ENCODE results near the gene ROBO1. TPM values are rescaled to one million over a fixed set of nuclear protein-coding genes. Genes with fewer than 3 reads are reported as not detected.

Gene ROBO1
- polyA plus RNA-seq, 1 donor: 16.2 TPM

DNA sequence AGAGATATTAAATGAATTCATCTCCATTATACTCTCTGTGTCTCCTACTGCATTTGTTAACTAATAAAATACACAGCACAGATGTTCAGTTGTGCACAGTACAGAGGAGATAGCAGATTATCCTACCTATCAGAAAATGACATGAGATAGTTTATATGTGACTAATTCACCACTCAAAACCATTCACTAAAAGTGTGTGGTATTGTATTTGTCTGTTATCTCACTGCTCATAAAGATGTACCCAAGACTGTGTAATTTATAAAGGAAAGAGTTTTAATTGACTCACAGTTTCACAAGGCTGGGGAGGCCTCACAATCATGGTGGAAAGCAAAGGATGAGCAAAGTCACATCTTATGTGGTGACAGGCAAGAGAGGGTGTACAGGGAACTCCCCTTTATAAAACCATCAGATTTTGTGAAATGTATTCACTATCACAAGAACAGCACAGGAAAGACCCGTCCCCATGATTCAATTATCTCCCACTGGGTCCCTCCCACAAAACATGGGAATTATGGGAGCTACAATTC, 936.3 kb downstream of the ROBO1 start:
- Histone ChIP-seq H3K9me3 (ENCODE audit: control insufficient read depth, low read depth, low read length) (no peaks in the 10 kb centered on the region), H3K4me3 (ENCODE audit: low read length) (no peak overlapping the region), H3K36me3 (ENCODE audit: control insufficient read depth, insufficient read depth, low read length) (no peaks in the 10 kb centered on the region), H3K27me3 (ENCODE audit: control insufficient read depth, insufficient read depth, low read length) (no peaks in the 10 kb centered on the region), H3K27ac (ENCODE audit: low read length) (no peak overlapping the region), H3K4me1 (ENCODE audit: control insufficient read depth, insufficient read depth, low read length) (no peaks in the 10 kb centered on the region)
- no CpG with 5 or more reads among the region's 1 CpG for WGBS (ENCODE audit: insufficient coverage, low lambda C conversion rate)
- DNase-seq: no peak

DNA sequence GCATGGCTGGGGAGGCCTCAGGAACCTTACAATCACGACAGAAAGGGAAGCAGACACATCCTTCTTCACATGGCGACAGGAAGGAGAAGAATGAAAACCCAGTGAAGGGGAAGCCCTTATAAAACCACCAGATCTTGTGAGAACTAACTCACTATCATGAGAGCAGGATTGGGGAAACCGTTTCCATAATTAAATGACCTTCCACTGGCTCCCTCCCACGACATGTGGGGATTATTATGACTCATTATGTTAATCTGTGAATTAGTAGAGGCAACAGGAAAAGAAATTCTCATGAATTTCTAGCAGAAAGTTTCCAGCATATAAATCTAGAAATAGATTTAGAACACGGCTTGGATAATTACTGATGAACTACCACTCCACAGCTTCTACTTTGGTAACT, 937.3 kb downstream of the ROBO1 start:
- no peak for DNase-seq
- no peaks in the 10 kb centered on the region for H3K36me3 ChIP-seq (ENCODE audit: control insufficient read depth, insufficient read depth, low read length)
- H3K27me3 ChIP-seq (ENCODE audit: control insufficient read depth, insufficient read depth, low read length): no peaks in the 10 kb centered on the region
- no peaks in the 10 kb centered on the region for H3K9me3 ChIP-seq (ENCODE audit: control insufficient read depth, low read depth, low read length)
- H3K4me3 ChIP-seq (ENCODE audit: low read length): no peak overlapping the region
- no peak overlapping the region for H3K27ac ChIP-seq (ENCODE audit: low read length)
- H3K4me1 ChIP-seq (ENCODE audit: control insufficient read depth, insufficient read depth, low read length): no peaks in the 10 kb centered on the region
- WGBS (ENCODE audit: insufficient coverage, low lambda C conversion rate): no CpG with 5 or more reads among the region's 5 CpGs

DNA sequence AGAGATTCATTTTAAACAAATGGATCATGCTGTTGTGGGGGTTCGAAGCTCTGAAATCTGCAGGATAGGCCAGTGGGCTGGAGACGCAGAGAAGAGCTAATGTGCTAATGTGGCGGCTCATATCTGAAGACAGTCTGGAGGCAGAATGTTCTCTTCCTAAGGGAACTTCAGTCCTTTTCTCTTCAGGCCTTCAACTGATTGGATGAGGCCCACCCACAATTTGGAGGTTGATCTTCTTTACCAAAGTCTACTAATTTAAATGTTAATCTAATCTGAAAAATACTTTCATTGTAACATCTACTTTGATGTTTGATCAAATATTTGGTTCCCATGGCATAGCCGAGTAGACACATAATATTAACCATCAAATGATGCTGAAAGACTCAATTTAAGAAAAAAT, 940.2 kb downstream of the ROBO1 start:
- no peak overlapping the region for H3K4me3 ChIP-seq (ENCODE audit: low read length)
- H3K4me1 ChIP-seq (ENCODE audit: control insufficient read depth, insufficient read depth, low read length): no peaks in the 10 kb centered on the region
- no peaks in the 10 kb centered on the region for H3K27me3 ChIP-seq (ENCODE audit: control insufficient read depth, insufficient read depth, low read length)
- 83% methylated on average over 1 of the region's 4 CpGs for whole genome bisulfite sequencing (ENCODE audit: insufficient coverage, low lambda C conversion rate)
- H3K9me3 ChIP-seq (ENCODE audit: control insufficient read depth, low read depth, low read length): no peaks in the 10 kb centered on the region
- no peak for DNase-seq
- no peaks in the 10 kb centered on the region for H3K36me3 ChIP-seq (ENCODE audit: control insufficient read depth, insufficient read depth, low read length)
- H3K27ac ChIP-seq (ENCODE audit: low read length): no peak overlapping the region

DNA sequence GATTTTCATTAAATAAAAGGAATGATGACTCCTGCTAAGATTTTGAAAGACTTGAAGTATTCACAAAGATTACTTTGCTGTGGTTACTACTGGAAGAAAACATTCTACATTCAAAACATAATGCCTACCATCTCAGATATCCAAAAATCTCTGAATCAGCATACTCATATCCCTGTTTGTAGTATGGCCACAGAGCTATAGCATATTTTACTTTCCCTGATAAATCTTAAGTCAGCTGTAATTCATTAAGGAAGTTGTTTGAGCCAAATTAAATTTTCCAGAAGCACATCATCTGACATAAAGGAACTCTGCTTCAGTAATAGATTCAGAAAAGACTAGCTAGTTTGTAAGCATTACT, 942.0 kb downstream of the ROBO1 start:
- no peak overlapping the region for H3K4me3 ChIP-seq (ENCODE audit: low read length)
- no peak for DNase-seq
- no peaks in the 10 kb centered on the region for H3K36me3 ChIP-seq (ENCODE audit: control insufficient read depth, insufficient read depth, low read length)
- H3K4me1 ChIP-seq (ENCODE audit: control insufficient read depth, insufficient read depth, low read length): no peaks in the 10 kb centered on the region
- no peaks in the 10 kb centered on the region for H3K27me3 ChIP-seq (ENCODE audit: control insufficient read depth, insufficient read depth, low read length)
- H3K27ac ChIP-seq (ENCODE audit: low read length): no peak overlapping the region
- no peaks in the 10 kb centered on the region for H3K9me3 ChIP-seq (ENCODE audit: control insufficient read depth, low read depth, low read length)

DNA sequence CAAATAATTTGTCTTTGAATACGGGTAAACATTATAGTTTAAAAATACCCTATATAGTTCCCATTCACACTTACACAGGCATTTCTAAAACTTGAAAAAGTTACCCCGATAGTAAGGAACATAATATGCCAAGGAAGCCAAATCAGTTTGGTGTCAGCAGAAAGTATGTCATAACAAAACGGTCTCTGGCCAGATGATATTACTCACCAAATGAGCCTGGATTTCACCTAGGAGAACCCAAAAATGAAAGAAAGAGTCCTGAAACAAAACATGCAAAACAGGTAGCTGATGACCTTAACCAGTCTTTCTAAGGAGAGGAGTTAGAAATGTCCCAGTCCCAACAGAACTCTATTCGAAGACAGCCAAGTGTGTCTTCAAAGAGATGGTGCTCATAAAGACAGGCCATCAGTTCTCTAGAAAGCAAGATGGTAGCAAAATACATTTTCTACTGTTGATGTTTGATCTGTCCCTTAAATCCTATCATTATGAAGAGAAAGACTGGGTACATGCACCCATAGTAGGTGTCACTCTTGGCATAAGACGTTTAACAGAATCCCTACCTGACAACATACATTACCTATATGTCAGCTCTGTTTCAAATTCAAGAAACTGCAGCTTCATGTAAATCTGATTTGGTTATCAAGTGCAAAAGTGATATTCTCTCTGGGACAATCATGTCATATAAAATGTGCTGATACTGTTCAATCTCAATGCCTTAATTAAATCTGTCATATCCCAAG, 942.5 kb downstream of the ROBO1 start:
- Histone ChIP-seq H3K4me3 (ENCODE audit: low read length) (no peak overlapping the region), H3K9me3 (ENCODE audit: control insufficient read depth, low read depth, low read length) (no peaks in the 10 kb centered on the region), H3K4me1 (ENCODE audit: control insufficient read depth, insufficient read depth, low read length) (no peaks in the 10 kb centered on the region), H3K27ac (ENCODE audit: low read length) (no peak overlapping the region), H3K27me3 (ENCODE audit: control insufficient read depth, insufficient read depth, low read length) (no peaks in the 10 kb centered on the region), H3K36me3 (ENCODE audit: control insufficient read depth, insufficient read depth, low read length) (no peaks in the 10 kb centered on the region)
- 60% methylated on average over 3 of the region's 5 CpGs for WGBS (ENCODE audit: insufficient coverage, low lambda C conversion rate)
- no peak for DNase-seq

DNA sequence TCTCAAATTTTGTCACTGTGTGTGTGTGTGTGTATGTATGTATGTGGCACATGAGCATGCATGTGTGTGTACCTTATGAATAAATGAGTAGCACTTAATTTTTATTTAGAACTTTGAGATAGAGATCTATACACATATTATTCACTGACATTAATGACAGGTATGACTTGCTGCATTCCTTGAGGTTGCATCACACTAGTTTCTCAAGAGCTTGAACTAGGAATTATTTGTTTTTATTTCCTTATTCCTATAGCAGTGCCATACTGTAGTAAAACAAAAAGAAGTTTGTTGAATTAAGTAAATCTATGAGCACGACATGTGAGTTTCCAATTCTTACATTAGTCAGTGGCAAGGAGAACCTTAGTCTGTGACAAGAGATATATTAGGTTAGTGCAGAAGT, 943.9 kb downstream of the ROBO1 start:
- Histone ChIP-seq H3K4me3 (ENCODE audit: low read length) (no peak overlapping the region), H3K4me1 (ENCODE audit: control insufficient read depth, insufficient read depth, low read length) (no peaks in the 10 kb centered on the region), H3K36me3 (ENCODE audit: control insufficient read depth, insufficient read depth, low read length) (no peaks in the 10 kb centered on the region), H3K27me3 (ENCODE audit: control insufficient read depth, insufficient read depth, low read length) (no peaks in the 10 kb centered on the region), H3K9me3 (ENCODE audit: control insufficient read depth, low read depth, low read length) (no peaks in the 10 kb centered on the region), H3K27ac (ENCODE audit: low read length) (no peak overlapping the region)
- peak in 1 of 2 donors; percentile 59 for DNase-seq
- 40% methylated on average over 1 of the region's 1 CpG for WGBS (ENCODE audit: insufficient coverage, low lambda C conversion rate)

DNA sequence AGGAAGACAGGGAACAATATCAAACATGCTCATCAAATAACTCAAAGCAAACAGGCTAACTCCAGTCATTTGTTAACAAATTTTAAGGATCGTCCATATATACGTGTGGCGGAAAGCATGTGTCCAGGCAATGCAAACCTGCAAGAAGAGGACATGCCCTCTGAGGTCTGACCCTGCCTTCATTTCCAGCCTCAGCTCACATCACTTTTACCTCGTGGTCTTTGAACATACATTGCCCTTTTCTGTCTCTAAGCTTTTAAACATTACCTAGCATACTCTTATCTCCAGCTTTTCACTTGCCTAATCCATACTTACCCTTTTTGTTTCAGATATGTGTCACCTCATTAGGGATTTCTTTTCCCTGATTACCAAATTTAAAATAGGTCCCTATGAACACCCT, 944.4 kb downstream of the ROBO1 start:
- Histone ChIP-seq H3K4me1 (ENCODE audit: control insufficient read depth, insufficient read depth, low read length) (no peaks in the 10 kb centered on the region), H3K4me3 (ENCODE audit: low read length) (no peak overlapping the region), H3K36me3 (ENCODE audit: control insufficient read depth, insufficient read depth, low read length) (no peaks in the 10 kb centered on the region), H3K27ac (ENCODE audit: low read length) (no peak overlapping the region), H3K27me3 (ENCODE audit: control insufficient read depth, insufficient read depth, low read length) (no peaks in the 10 kb centered on the region), H3K9me3 (ENCODE audit: control insufficient read depth, low read depth, low read length) (peaks cover 1% of the 10 kb centered on the region)
- DNase-seq: peak in 1 of 2 donors; percentile 40
- WGBS (ENCODE audit: insufficient coverage, low lambda C conversion rate): 17% methylated on average over 1 of the region's 4 CpGs

DNA sequence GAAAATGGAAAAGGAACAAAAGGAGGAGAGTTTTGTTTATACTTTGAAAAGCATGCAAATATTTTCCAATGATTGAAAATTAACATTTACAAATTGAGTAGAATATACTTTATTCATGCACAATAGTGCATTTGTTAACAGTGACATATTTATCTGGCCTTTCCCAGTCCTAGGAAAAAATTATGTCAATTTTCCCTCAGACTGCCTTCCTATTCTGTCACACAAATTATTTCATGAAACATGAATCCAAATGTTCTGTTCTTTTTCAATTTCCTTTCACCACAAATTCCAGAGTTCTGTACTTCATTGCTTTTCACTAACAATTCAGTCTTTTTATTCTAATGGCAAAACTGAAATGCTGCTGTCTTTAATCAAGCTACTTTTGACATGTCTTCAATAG, 945.1 kb downstream of the ROBO1 start:
- H3K4me1 ChIP-seq (ENCODE audit: control insufficient read depth, insufficient read depth, low read length): no peaks in the 10 kb centered on the region
- no peak for DNase-seq

DNA sequence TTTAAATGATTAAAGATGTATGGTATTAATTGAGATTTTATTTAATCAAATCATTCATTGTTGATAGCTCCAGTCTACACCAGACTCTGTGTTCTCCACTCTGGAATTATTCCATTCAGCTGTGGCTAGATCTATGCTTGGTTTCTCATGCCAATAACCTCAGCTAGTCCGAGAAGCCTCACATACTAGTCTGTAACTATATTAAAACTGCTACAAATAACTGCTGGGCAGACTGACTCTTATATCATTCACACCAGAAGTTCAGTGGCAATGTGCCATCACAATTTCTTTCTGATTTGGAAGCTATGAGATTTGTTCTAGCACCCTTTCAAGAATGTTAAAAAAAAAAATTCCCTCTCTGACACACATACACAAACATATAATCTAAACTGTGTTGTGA, 947.3 kb downstream of the ROBO1 start:
- H3K4me3 ChIP-seq (ENCODE audit: low read length): no peak overlapping the region
- H3K9me3 ChIP-seq (ENCODE audit: control insufficient read depth, low read depth, low read length): peaks cover 4% of the 10 kb centered on the region
- no peaks in the 10 kb centered on the region for H3K36me3 ChIP-seq (ENCODE audit: control insufficient read depth, insufficient read depth, low read length)
- no peaks in the 10 kb centered on the region for H3K4me1 ChIP-seq (ENCODE audit: control insufficient read depth, insufficient read depth, low read length)
- no peaks in the 10 kb centered on the region for H3K27me3 ChIP-seq (ENCODE audit: control insufficient read depth, insufficient read depth, low read length)
- no peak for DNase-seq
- H3K27ac ChIP-seq (ENCODE audit: low read length): no peak overlapping the region
- no CpG with 5 or more reads among the region's 1 CpG for WGBS (ENCODE audit: insufficient coverage, low lambda C conversion rate)

More for the DNA sequence above, 945.1 kb downstream of the ROBO1 start:
- H3K27me3 ChIP-seq (ENCODE audit: control insufficient read depth, insufficient read depth, low read length): no peaks in the 10 kb centered on the region
- H3K36me3 ChIP-seq (ENCODE audit: control insufficient read depth, insufficient read depth, low read length): no peaks in the 10 kb centered on the region
- peaks cover 4% of the 10 kb centered on the region for H3K9me3 ChIP-seq (ENCODE audit: control insufficient read depth, low read depth, low read length)
- H3K4me3 ChIP-seq (ENCODE audit: low read length): no peak overlapping the region
- H3K27ac ChIP-seq (ENCODE audit: low read length): no peak overlapping the region

DNA sequence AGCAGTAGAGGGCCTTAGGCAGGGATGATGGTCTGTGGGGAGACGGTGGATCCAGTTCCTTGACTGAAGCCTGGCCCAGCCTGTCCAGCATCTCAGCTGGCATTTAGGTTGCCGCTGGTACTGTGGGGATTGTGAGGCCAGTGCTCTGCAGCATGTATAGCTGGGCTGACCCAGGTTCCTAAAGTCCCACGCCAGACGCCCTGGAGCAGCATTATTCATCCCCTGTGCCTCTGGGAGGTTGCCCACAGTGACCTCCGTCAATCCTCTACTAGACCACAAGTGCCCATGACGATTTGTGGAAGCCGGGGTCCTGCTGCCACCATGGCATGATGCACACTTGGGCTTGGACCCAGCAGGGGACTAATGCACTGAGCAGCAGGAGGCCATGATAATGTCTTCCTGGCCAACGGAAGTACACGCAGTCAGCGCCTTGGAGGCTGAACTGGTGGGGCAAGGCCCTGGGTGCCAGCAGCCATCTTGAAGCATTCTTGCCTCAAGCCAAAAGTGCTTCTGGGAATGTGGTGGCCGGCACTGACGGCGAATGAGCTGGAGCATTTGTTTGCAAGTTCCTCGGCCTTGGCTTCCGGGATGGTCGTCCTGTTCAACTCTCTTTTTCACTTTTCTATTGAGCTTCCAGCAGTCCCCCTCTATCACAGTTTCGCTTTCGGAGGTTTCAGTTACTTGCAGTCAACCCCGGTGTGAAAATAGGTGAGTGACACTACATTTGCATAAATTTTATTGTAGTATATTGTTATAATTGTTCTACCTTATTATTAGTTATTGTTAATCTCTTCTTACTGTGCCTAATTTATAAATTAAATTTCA, 949.4 kb downstream of the ROBO1 start:
- Histone ChIP-seq H3K36me3 (ENCODE audit: control insufficient read depth, insufficient read depth, low read length) (no peaks in the 10 kb centered on the region), H3K4me1 (ENCODE audit: control insufficient read depth, insufficient read depth, low read length) (no peaks in the 10 kb centered on the region), H3K27ac (ENCODE audit: low read length) (no peak overlapping the region), H3K27me3 (ENCODE audit: control insufficient read depth, insufficient read depth, low read length) (no peaks in the 10 kb centered on the region), H3K4me3 (ENCODE audit: low read length) (no peak overlapping the region), H3K9me3 (ENCODE audit: control insufficient read depth, low read depth, low read length) (peaks cover 4% of the 10 kb centered on the region)
- DNase-seq: no peak
- WGBS (ENCODE audit: insufficient coverage, low lambda C conversion rate): 93% methylated on average over 3 of the region's 19 CpGs
